CD4-positive, alpha-beta T cell treated with Interferon alpha-2 for 1 hour (primary cell): Measurements from ENCODE around the gene SLC25A47.
A peak's percentile ranks its signal among the peaks of the same experiment; 100 is the strongest.
"Not testable (repeated sequence)": the region's sequence is repeated elsewhere in the genome, so short reads cannot be mapped to it uniquely, and the experiment has no call there.

Experiments used
- DNase-seq, 2 donors: peaks; one replicate each; pipeline ENCODE4 v3.0.0-alpha.2; 2020 to 2022

The SLC25A47 gene

GRCh38 chr14:100323121-100323941 lies at the start of gene SLC25A47:
Gene SLC25A47, plus strand, starts transcription at chr14:100323339. Its CDS starts 76 bp downstream, at chr14:100323415.
- DNase-seq: no peak

- DNase-seq: no peak
These were observed 48.9 kb upstream of the SLC25A47 start for GRCh38 chr14:100274250-100274649.

GRCh38 chr14:100275214-100275613 lies 47.9 kb upstream of the SLC25A47 start:
- DNase-seq: no peak

GRCh38 chr14:100278702-100279101 lies 44.4 kb upstream of the SLC25A47 start:
- DNase-seq: peak in 1 of 2 donors; percentile 24

- no peak for DNase-seq
These were observed 44.0 kb upstream of the SLC25A47 start for GRCh38 chr14:100279133-100279532.

- DNase-seq: no peak
These were observed 43.6 kb upstream of the SLC25A47 start for GRCh38 chr14:100279563-100279962.

- DNase-seq: no peak
These were observed 41.7 kb upstream of the SLC25A47 start for GRCh38 chr14:100281286-100282082.

GRCh38 chr14:100282083-100282350 lies 41.1 kb upstream of the SLC25A47 start:
- no peak for DNase-seq

GRCh38 chr14:100282766-100283419 lies 40.2 kb upstream of the SLC25A47 start:
- no peak for DNase-seq

GRCh38 chr14:100283436-100283835 lies 39.7 kb upstream of the SLC25A47 start:
- DNase-seq: not testable (repeated sequence)

GRCh38 chr14:100283984-100284881 lies 38.9 kb upstream of the SLC25A47 start:
- DNase-seq: no peak

GRCh38 chr14:100285021-100285912 lies 37.9 kb upstream of the SLC25A47 start:
- DNase-seq: peak; percentile 75 to 84

- DNase-seq: no peak
These were observed 37.2 kb upstream of the SLC25A47 start for GRCh38 chr14:100285913-100286400.

- no peak for DNase-seq
These were observed 36.5 kb upstream of the SLC25A47 start for GRCh38 chr14:100286484-100287191.

- DNase-seq: no peak
These were observed 35.7 kb upstream of the SLC25A47 start for GRCh38 chr14:100287202-100287997.

GRCh38 chr14:100287998-100288295 lies 35.2 kb upstream of the SLC25A47 start:
- DNase-seq: not testable (repeated sequence)

- DNase-seq: no peak
These were observed 34.6 kb upstream of the SLC25A47 start for GRCh38 chr14:100288382-100289185.

GRCh38 chr14:100289916-100290606 lies 33.1 kb upstream of the SLC25A47 start:
- DNase-seq: no peak
